Osteoblast (primary cell): ENCODE measurements around the gene HTR1D. TPM values are rescaled to one million over a fixed set of nuclear protein-coding genes. Genes with fewer than 3 reads are reported as not detected.
"Not testable (repeated sequence)": the region's sequence is repeated elsewhere in the genome, so short reads cannot be mapped to it uniquely, and the experiment has no call there.

Source experiments
- DNase-seq: peaks from one replicate; pipeline ENCODE4 v3.0.0; 2011; ENCODE audit warnings: low spot score, mixed read lengths; ENCODE audit not compliant: insufficient read length; ENCODE audit errors: missing footprints
- H2AFZ ChIP-seq: 2 replicates; pipeline ENCODE4 v1.6.0; 2011; ENCODE audit warnings: mild to moderate bottlenecking, low read length
- H3K27ac ChIP-seq: 2 replicates; pipeline ENCODE4 v1.5.1; 2011; ENCODE audit warnings: mild to moderate bottlenecking, low read depth, low read length, moderate library complexity
- H3K27me3 ChIP-seq: 2 replicates; pipeline ENCODE4 v1.6.0; 2012; ENCODE audit warnings: mild to moderate bottlenecking, control low read depth, inconsistent platforms, low read length, moderate library complexity; ENCODE audit not compliant: insufficient read depth
- H3K36me3 ChIP-seq: 2 replicates; pipeline ENCODE4 v1.5.1; 2011; ENCODE audit warnings: mild to moderate bottlenecking, low read length, control low read depth, moderate library complexity; ENCODE audit not compliant: insufficient read depth
- H3K4me1 ChIP-seq: 2 replicates; pipeline ENCODE4 v1.5.1; 2011; ENCODE audit warnings: mild to moderate bottlenecking, low read length, control low read depth, moderate library complexity; ENCODE audit not compliant: insufficient read depth
- H3K4me2 ChIP-seq: 2 replicates; pipeline ENCODE4 v1.6.0; 2011; ENCODE audit warnings: mild to moderate bottlenecking, low read length; ENCODE audit not compliant: insufficient read depth
- H3K4me3 ChIP-seq: fragments of 200-600 bp; sonication (generic); 3 replicates; pipeline ENCODE4 v1.5.1; 2012; ENCODE audit warnings: mild to moderate bottlenecking, low read length, inconsistent platforms; ENCODE audit not compliant: insufficient read depth
- H3K79me2 ChIP-seq: 2 replicates; pipeline ENCODE4 v1.6.0; 2012; ENCODE audit warnings: mild to moderate bottlenecking, low read length, control low read depth, inconsistent platforms; ENCODE audit not compliant: insufficient read depth
- H3K9me3 ChIP-seq: 2 replicates; pipeline ENCODE4 v1.5.1; 2011; ENCODE audit warnings: low read depth, low read length, control low read depth
- H4K20me1 ChIP-seq: 2 replicates; pipeline ENCODE4 v1.6.0; 2012; ENCODE audit warnings: mild to moderate bottlenecking, low read length, control low read depth; ENCODE audit not compliant: insufficient read depth
- CTCF ChIP-seq: IDR thresholded peaks from 2 replicates; pipeline ENCODE4 v1.5.1; 2011; ENCODE audit warnings: mild to moderate bottlenecking, low read depth, low read length, moderate library complexity; ENCODE audit errors: extremely low read depth
- total RNA-seq: library from RNA; depleted of rRNA; stranded (reverse); fragments of >200 nt; gene quantifications from 2 replicates; pipeline ENCODE4 v1.2.3, GENCODE V29; 2012

HTR1D gene
- total RNA-seq, result under 0.01 TPM in 1 of 2 replicates, not detected in the other

- no peak for TF ChIP-seq CTCF
- H3K36me3 ChIP-seq, result no peaks in the 10 kb centered on the region
- no peak within 1 kb of the TSS for H2AFZ ChIP-seq
- H4K20me1 ChIP-seq, result no peaks in the 10 kb centered on the region
- H3K79me2 ChIP-seq, result no peaks in the 10 kb centered on the region
- no peaks in the 10 kb centered on the region for H3K9me3 ChIP-seq
- no peaks in the 10 kb centered on the region for H3K4me1 ChIP-seq
- peaks cover 36% of the 10 kb centered on the region for H3K27me3 ChIP-seq
- H3K4me2 ChIP-seq, result peak within 1 kb of the TSS; percentile 55
- DNase-seq, result peak; percentile 85
- peak within 1 kb of the TSS; percentile 55 for H3K4me3 ChIP-seq
- no peak within 1 kb of the TSS for H3K27ac ChIP-seq
These were observed at the start of gene HTR1D for GRCh38 chr1:23217421-23218115. HTR1D (minus strand) TSS chr1:23217502; CDS start chr1:23194219, 23,283 bp downstream.

- Histone ChIP-seq H3K36me3 (no peaks in the 10 kb centered on the region), H4K20me1 (no peaks in the 10 kb centered on the region), H3K4me2 (no peak overlapping the region), H3K4me1 (no peaks in the 10 kb centered on the region), H3K4me3 (no peak overlapping the region), H2AFZ (no peak overlapping the region), H3K9me3 (no peaks in the 10 kb centered on the region), H3K79me2 (no peaks in the 10 kb centered on the region), H3K27ac (no peak overlapping the region), H3K27me3 (no peaks in the 10 kb centered on the region)
- no peak for TF ChIP-seq CTCF
- DNase-seq, result peak; percentile 5
These were observed 46.1 kb upstream of the HTR1D start for GRCh38 chr1:23263380-23263887.

- not testable (repeated sequence) for H3K4me3 ChIP-seq, H2AFZ ChIP-seq, H4K20me1 ChIP-seq, H3K27ac ChIP-seq, DNase-seq, H3K27me3 ChIP-seq, H3K9me3 ChIP-seq, H3K4me2 ChIP-seq, H3K4me1 ChIP-seq, H3K79me2 ChIP-seq, H3K36me3 ChIP-seq
These were observed 40.8 kb upstream of the HTR1D start for GRCh38 chr1:23258082-23258481.

- H3K36me3 ChIP-seq, H3K4me2 ChIP-seq, DNase-seq, H3K79me2 ChIP-seq, H4K20me1 ChIP-seq, H3K4me1 ChIP-seq, H2AFZ ChIP-seq, H3K27me3 ChIP-seq, H3K27ac ChIP-seq, H3K4me3 ChIP-seq, H3K9me3 ChIP-seq: not testable (repeated sequence)
These were observed 40.1 kb upstream of the HTR1D start for GRCh38 chr1:23257371-23257770.

GRCh38 chr1:23254584-23254983 is 37.3 kb upstream of the HTR1D start:
- Histone ChIP-seq H3K79me2 (no peaks in the 10 kb centered on the region), H4K20me1 (no peaks in the 10 kb centered on the region), H3K4me1 (no peaks in the 10 kb centered on the region), H3K4me2 (no peak overlapping the region), H3K9me3 (no peaks in the 10 kb centered on the region), H3K4me3 (no peak overlapping the region), H2AFZ (no peak overlapping the region), H3K36me3 (no peaks in the 10 kb centered on the region), H3K27ac (no peak overlapping the region), H3K27me3 (no peaks in the 10 kb centered on the region)
- DNase-seq, result no peak
- no peak for TF ChIP-seq CTCF
